GM23338 (cell line): ENCODE measurements around the gene GLTP. TPM values are rescaled to one million over a fixed set of nuclear protein-coding genes. Genes with fewer than 3 reads are reported as not detected.

Source experiments
- ATAC-seq: fragments of 200-7000 bp; cut with Tn5 transposase; 3 replicates; pipeline ENCODE4 v1.9.1; 2020
- DNase-seq: peaks from one replicate; pipeline ENCODE4 v3.0.0-alpha.2; 2015; ENCODE audit warnings: low spot score
- H2AFZ ChIP-seq: fragments of 200-600 bp; sonication (generic); 2 replicates; pipeline ENCODE4 v1.8.0; 2016; ENCODE audit warnings: antibody characterized with exemption, mild to moderate bottlenecking, moderate library complexity
- H3F3A ChIP-seq: fragments of 200-600 bp; sonication (generic); replicated peaks from 2 replicates; pipeline ENCODE4 v1.8.0; 2017; ENCODE audit warnings: antibody characterized with exemption, mixed run types, low read depth
- H3K27ac ChIP-seq: fragments of 200-600 bp; sonication (generic); 2 replicates; pipeline ENCODE4 v1.6.1; 2016; ENCODE audit warnings: low read depth
- H3K27me3 ChIP-seq: fragments of 200-600 bp; sonication (generic); 2 replicates; pipeline ENCODE4 v1.8.0; 2016; ENCODE audit warnings: mild to moderate bottlenecking, mixed run types, moderate library complexity; ENCODE audit not compliant: insufficient read depth
- H3K36me3 ChIP-seq: fragments of 200-600 bp; sonication (generic); 2 replicates; pipeline ENCODE4 v1.8.0; 2016; ENCODE audit warnings: mild to moderate bottlenecking; ENCODE audit not compliant: insufficient read depth
- H3K4me1 ChIP-seq: fragments of 200-600 bp; sonication (generic); 2 replicates; pipeline ENCODE4 v1.8.0; 2016; ENCODE audit warnings: mild to moderate bottlenecking, moderate library complexity; ENCODE audit not compliant: insufficient read depth
- H3K4me2 ChIP-seq: fragments of 200-600 bp; sonication (generic); 2 replicates; pipeline ENCODE4 v1.7.1; 2017; ENCODE audit warnings: mixed run types
- H3K4me3 ChIP-seq: fragments of 200-600 bp; sonication (generic); 2 replicates; pipeline ENCODE4 v1.6.1; 2016; ENCODE audit warnings: mixed run types
- H3K79me2 ChIP-seq: fragments of 200-600 bp; sonication (generic); replicated peaks from 2 replicates; pipeline ENCODE4 v1.8.0; 2017; ENCODE audit warnings: mild to moderate bottlenecking; ENCODE audit not compliant: insufficient read depth
- H3K9me2 ChIP-seq: fragments of 200-600 bp; sonication (generic); 2 replicates; pipeline ENCODE4 v1.8.0; 2017; ENCODE audit not compliant: insufficient read depth
- H4K20me1 ChIP-seq: fragments of 200-600 bp; sonication (generic); replicated peaks from 2 replicates; pipeline ENCODE4 v1.8.0; 2017; ENCODE audit warnings: mild to moderate bottlenecking; ENCODE audit not compliant: insufficient read depth
- H3K27ac Mint-ChIP-seq: 2 replicates; pipeline ENCODE4 v1.8.0; 2020; ENCODE audit warnings: inconsistent platforms, mild to moderate bottlenecking, moderate library complexity, mixed read lengths
- H3K27me3 Mint-ChIP-seq: 3 replicates; pipeline ENCODE4 v1.8.0; 2022; ENCODE audit warnings: low read depth, mild to moderate bottlenecking, moderate library complexity, mixed read lengths, inconsistent platforms; ENCODE audit not compliant: insufficient read depth, poor library complexity
- H3K36me3 Mint-ChIP-seq: 3 replicates; pipeline ENCODE4 v1.8.0; 2021; ENCODE audit warnings: low read depth, mild to moderate bottlenecking, inconsistent platforms, moderate library complexity, mixed read lengths
- H3K4me1 Mint-ChIP-seq: 3 replicates; pipeline ENCODE4 v1.8.0; 2020; ENCODE audit warnings: mild to moderate bottlenecking, inconsistent platforms, mixed read lengths
- H3K4me3 Mint-ChIP-seq: 3 replicates; pipeline ENCODE4 v1.8.0; 2021; ENCODE audit warnings: moderate library complexity, mild to moderate bottlenecking, inconsistent platforms, mixed read lengths
- H3K9me3 Mint-ChIP-seq: 3 replicates; pipeline ENCODE4 v1.8.0; 2020; ENCODE audit warnings: moderate library complexity, mild to moderate bottlenecking, inconsistent platforms, mixed read lengths
- EZH2 ChIP-seq: fragments of 200-600 bp; sonication (generic); IDR thresholded peaks from one replicate; pipeline ENCODE4 v1.8.0; 2017; ENCODE audit warnings: antibody characterized with exemption, mild to moderate bottlenecking, low read depth; ENCODE audit not compliant: unreplicated experiment
- EZH2phosphoT487 ChIP-seq: fragments of 200-600 bp; sonication (generic); IDR thresholded peaks from one replicate; pipeline ENCODE4 v1.8.1; 2018; ENCODE audit warnings: antibody characterized with exemption; ENCODE audit not compliant: unreplicated experiment
- NANOG ChIP-seq: IDR thresholded peaks from 2 replicates; pipeline ENCODE4 v1.6.1; 2016; ENCODE audit warnings: antibody characterized with exemption, borderline replicate concordance
- POLR2AphosphoS5 ChIP-seq: IDR thresholded peaks from 2 replicates; pipeline ENCODE4 v1.6.1; 2016; ENCODE audit warnings: antibody characterized with exemption, low read depth
- ZNF114 ChIP-seq: fragments of 250-450 bp; sonication (Bioruptor Pico); IDR thresholded peaks from 2 replicates; pipeline ENCODE4 v1.5.0; 2020; ENCODE audit warnings: mild to moderate bottlenecking, moderate library complexity
- polyA plus RNA-seq: library from polyadenylated mRNA; unstranded; fragments of >200 nt; fragmentation: Nextera tagmentation; extraction: Ambion mirVana; gene quantifications from 2 replicates; pipeline ENCODE4 v1.2.1, GENCODE V29; 2016
- total RNA-seq: library from RNA; depleted of rRNA; stranded (reverse); fragments of >200 nt; shearing (Covaris generic); gene quantifications from 2 replicates; pipeline ENCODE4 v1.2.3, GENCODE V29; 2014
- TF ChIP-seq, protein P1 (sequence below): fragments of 250-450 bp; sonication (Bioruptor Pico); IDR thresholded peaks from 2 replicates; pipeline ENCODE4 v1.5.0; 2020; ENCODE audit warnings: mild to moderate bottlenecking, moderate library complexity
- TF ChIP-seq, protein P2 (sequence below): IDR thresholded peaks from one replicate; pipeline ENCODE4 v1.6.1; 2018; ENCODE audit warnings: antibody characterized with exemption; ENCODE audit not compliant: unreplicated experiment

GLTP gene
- total and polyA plus RNA-seq, 2 experiments from 2014 or later, result 26.5 to 30.2 TPM

DNA sequence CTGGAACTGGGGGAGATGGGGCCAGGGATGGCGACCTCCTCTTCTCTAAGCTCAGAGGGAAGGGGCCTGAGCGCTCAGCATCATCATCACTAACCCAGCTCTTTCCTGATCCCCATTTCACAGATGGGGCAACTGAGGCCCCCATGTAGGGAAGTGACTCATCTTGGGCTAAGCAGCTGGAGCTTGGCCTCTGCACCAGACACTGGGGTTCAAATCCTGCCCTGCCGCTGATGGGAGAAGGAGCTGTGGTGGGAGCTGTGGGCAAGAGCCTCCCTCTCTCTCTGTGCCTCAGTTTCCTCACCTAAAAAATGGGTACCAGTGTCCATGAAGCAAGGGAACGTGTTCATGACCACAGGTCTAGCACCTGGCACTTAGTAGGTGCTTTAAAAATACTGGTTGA lies 44.5 kb downstream of the GLTP start (continued):
- TF ChIP-seq, protein P1, sequence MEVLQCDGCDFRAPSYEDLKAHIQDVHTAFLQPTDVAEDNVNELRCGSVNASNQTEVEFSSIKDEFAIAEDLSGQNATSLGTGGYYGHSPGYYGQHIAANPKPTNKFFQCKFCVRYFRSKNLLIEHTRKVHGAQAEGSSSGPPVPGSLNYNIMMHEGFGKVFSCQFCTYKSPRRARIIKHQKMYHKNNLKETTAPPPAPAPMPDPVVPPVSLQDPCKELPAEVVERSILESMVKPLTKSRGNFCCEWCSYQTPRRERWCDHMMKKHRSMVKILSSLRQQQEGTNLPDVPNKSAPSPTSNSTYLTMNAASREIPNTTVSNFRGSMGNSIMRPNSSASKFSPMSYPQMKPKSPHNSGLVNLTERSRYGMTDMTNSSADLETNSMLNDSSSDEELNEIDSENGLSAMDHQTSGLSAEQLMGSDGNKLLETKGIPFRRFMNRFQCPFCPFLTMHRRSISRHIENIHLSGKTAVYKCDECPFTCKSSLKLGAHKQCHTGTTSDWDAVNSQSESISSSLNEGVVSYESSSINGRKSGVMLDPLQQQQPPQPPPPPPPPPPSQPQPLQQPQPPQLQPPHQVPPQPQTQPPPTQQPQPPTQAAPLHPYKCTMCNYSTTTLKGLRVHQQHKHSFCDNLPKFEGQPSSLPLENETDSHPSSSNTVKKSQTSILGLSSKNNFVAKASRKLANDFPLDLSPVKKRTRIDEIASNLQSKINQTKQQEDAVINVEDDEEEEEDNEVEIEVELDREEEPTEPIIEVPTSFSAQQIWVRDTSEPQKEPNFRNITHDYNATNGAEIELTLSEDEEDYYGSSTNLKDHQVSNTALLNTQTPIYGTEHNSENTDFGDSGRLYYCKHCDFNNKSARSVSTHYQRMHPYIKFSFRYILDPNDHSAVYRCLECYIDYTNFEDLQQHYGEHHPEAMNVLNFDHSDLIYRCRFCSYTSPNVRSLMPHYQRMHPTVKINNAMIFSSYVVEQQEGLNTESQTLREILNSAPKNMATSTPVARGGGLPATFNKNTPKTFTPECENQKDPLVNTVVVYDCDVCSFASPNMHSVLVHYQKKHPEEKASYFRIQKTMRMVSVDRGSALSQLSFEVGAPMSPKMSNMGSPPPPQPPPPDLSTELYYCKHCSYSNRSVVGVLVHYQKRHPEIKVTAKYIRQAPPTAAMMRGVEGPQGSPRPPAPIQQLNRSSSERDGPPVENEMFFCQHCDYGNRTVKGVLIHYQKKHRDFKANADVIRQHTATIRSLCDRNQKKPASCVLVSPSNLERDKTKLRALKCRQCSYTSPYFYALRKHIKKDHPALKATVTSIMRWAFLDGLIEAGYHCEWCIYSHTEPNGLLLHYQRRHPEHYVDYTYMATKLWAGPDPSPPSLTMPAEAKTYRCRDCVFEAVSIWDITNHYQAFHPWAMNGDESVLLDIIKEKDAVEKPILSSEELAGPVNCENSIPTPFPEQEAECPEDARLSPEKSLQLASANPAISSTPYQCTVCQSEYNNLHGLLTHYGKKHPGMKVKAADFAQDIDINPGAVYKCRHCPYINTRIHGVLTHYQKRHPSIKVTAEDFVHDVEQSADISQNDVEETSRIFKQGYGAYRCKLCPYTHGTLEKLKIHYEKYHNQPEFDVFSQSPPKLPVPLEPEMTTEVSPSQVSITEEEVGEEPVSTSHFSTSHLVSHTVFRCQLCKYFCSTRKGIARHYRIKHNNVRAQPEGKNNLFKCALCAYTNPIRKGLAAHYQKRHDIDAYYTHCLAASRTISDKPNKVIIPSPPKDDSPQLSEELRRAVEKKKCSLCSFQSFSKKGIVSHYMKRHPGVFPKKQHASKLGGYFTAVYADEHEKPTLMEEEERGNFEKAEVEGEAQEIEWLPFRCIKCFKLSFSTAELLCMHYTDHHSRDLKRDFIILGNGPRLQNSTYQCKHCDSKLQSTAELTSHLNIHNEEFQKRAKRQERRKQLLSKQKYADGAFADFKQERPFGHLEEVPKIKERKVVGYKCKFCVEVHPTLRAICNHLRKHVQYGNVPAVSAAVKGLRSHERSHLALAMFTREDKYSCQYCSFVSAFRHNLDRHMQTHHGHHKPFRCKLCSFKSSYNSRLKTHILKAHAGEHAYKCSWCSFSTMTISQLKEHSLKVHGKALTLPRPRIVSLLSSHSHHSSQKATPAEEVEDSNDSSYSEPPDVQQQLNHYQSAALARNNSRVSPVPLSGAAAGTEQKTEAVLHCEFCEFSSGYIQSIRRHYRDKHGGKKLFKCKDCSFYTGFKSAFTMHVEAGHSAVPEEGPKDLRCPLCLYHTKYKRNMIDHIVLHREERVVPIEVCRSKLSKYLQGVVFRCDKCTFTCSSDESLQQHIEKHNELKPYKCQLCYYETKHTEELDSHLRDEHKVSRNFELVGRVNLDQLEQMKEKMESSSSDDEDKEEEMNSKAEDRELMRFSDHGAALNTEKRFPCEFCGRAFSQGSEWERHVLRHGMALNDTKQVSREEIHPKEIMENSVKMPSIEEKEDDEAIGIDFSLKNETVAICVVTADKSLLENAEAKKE (CRISPR knock-in tag), result no peak
- no peak for TF ChIP-seq ZNF114 (CRISPR knock-in tag)
- TF ChIP-seq, protein P2, sequence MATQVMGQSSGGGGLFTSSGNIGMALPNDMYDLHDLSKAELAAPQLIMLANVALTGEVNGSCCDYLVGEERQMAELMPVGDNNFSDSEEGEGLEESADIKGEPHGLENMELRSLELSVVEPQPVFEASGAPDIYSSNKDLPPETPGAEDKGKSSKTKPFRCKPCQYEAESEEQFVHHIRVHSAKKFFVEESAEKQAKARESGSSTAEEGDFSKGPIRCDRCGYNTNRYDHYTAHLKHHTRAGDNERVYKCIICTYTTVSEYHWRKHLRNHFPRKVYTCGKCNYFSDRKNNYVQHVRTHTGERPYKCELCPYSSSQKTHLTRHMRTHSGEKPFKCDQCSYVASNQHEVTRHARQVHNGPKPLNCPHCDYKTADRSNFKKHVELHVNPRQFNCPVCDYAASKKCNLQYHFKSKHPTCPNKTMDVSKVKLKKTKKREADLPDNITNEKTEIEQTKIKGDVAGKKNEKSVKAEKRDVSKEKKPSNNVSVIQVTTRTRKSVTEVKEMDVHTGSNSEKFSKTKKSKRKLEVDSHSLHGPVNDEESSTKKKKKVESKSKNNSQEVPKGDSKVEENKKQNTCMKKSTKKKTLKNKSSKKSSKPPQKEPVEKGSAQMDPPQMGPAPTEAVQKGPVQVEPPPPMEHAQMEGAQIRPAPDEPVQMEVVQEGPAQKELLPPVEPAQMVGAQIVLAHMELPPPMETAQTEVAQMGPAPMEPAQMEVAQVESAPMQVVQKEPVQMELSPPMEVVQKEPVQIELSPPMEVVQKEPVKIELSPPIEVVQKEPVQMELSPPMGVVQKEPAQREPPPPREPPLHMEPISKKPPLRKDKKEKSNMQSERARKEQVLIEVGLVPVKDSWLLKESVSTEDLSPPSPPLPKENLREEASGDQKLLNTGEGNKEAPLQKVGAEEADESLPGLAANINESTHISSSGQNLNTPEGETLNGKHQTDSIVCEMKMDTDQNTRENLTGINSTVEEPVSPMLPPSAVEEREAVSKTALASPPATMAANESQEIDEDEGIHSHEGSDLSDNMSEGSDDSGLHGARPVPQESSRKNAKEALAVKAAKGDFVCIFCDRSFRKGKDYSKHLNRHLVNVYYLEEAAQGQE, result no peak

DNA sequence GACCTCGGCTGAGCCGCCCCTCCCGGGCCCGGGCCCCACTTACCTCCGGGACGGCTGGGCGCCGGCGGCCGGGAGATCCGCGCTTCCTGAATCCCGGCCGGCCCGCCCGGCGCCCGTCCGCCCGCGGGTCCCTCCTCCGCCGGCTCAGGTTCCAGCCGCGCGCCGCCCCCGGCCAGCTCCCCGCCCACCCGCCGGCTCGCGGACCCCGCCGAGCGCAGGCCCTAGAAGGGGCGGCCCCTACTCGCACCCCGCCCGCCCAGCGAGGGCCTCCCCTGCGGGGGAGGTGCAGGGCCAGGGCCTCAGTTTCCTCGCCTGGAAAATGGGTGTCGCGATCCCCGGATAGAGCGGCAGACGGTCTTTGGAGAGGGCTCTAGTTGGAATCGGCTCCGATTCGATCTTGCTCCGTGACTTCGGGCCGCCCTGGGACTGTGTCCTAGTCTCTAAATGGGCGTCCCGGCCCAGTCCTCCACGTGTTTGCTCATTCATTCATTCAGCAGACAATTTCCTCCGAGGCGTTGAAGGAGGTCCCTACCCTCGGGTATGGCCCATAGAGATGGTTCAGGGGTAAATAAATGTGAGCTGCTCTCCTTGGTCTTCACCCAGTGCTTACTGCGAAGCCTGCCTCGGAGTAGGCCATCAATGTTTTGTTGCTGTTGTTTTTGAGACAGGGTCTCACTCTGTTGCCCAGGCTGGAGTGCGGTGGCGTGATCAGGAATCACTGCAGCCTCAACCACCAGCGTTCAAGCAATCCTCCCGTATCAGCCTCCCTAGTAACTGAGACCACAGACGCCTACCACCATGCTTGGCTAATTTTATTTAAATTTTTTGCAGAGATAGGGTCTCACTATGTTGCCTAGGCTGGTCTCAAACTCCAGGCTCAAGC lies 46.8 kb downstream of the GLTP start, which contains the start of gene TRPV4:
TRPV4 (minus strand) TSS at position 92 of the 883 bp plus-strand sequence. CDS start 18,602 bp downstream, outside the sequence.
- Histone ChIP-seq H3F3A (no peaks in the 10 kb centered on the region), H3K27ac (no peak within 1 kb of the TSS), H3K4me3 (peak within 1 kb of the TSS; percentile 57), H3K4me2 (peak within 1 kb of the TSS; percentile 73; the same call in 1 of the 2 replicates), H4K20me1 (no peaks in the 10 kb centered on the region), H3K4me1 (no peaks in the 10 kb centered on the region), H3K9me2 (no peaks in the 10 kb centered on the region), H3K27me3 (no peaks in the 10 kb centered on the region), H2AFZ (peak within 1 kb of the TSS; percentile 98), H3K36me3 (no peaks in the 10 kb centered on the region), H3K79me2 (no peaks in the 10 kb centered on the region)
- H3K27me3 Mint-ChIP-seq, result peaks cover 10% of the 10 kb centered on the region
- no peaks in the 10 kb centered on the region for H3K36me3 Mint-ChIP-seq
- peak within 1 kb of the TSS; percentile 62 for H3K4me3 Mint-ChIP-seq
- DNase-seq, result peak; percentile 78
- no peaks in the 10 kb centered on the region for H3K9me3 Mint-ChIP-seq
- H3K27ac Mint-ChIP-seq, result no peak within 1 kb of the TSS
- H3K4me1 Mint-ChIP-seq, result peaks cover 3% of the 10 kb centered on the region; the same call in 1 of the 3 replicates
- peak; percentile 87 for ATAC-seq
- TF ChIP-seq NANOG (no peak), EZH2phosphoT487 (no peak), POLR2AphosphoS5 (no peak), EZH2 (no peak)
- TF ChIP-seq, protein P2, result no peak
